HepG2 (cell line): ENCODE measurements around the gene CGB5. TPM values are rescaled to one million over a fixed set of nuclear protein-coding genes. Genes with fewer than 3 reads are reported as not detected.

Source experiments
- CBFB ChIP-seq: sonication (generic); formaldehyde crosslinking; IDR thresholded peaks from 2 replicates; pipeline ENCODE4 v1.4.0; 2020; ENCODE audit warnings: missing genetic modification reagents
- CBX5 ChIP-seq: sonication (generic); formaldehyde crosslinking; IDR thresholded peaks from 2 replicates; pipeline ENCODE4 v1.4.0; 2020; ENCODE audit warnings: missing genetic modification reagents, borderline replicate concordance
- ELF3 ChIP-seq: IDR thresholded peaks from 2 replicates; pipeline ENCODE4 v1.6.1; 2016; ENCODE audit warnings: missing genetic modification reagents, missing compliant biosample characterization
- IKZF4 ChIP-seq: sonication (generic); formaldehyde crosslinking; IDR thresholded peaks from 2 replicates; pipeline ENCODE4 v1.5.1; 2020; ENCODE audit warnings: borderline replicate concordance, mild to moderate bottlenecking, low read depth, missing genetic modification reagents; ENCODE audit errors: not compliant biosample characterization
- MTA1 ChIP-seq: sonication (generic); formaldehyde crosslinking; IDR thresholded peaks from 2 replicates; pipeline ENCODE4 v1.4.0; 2020; ENCODE audit warnings: missing genetic modification reagents, mild to moderate bottlenecking, borderline replicate concordance
- POLR2A ChIP-seq, 2 experiments: IDR thresholded peaks; 2 replicates each; pipeline ENCODE4 v1.6.1; 2011; ENCODE audit warnings: low read depth in 2 of 2, low read length in 2 of 2, mild to moderate bottlenecking in 1 of 2, moderate library complexity in 1 of 2; ENCODE audit not compliant: insufficient read depth in 1 of 2
- RBM22 ChIP-seq: fragments of 200-400 bp; formaldehyde crosslinking; optimal IDR thresholded peaks from 2 replicates; pipeline ENCODE3; 2017; ENCODE audit warnings: mild to moderate bottlenecking, low read length, moderate library complexity
- SAFB2 ChIP-seq: sonication (generic); formaldehyde crosslinking; IDR thresholded peaks from 2 replicates; pipeline ENCODE4 v1.5.1; 2020; ENCODE audit warnings: missing genetic modification reagents, low read depth, mild to moderate bottlenecking, borderline replicate concordance
- STAG1 ChIP-seq: sonication (generic); formaldehyde crosslinking; IDR thresholded peaks from 2 replicates; pipeline ENCODE4 v1.4.0; 2020; ENCODE audit warnings: missing genetic modification reagents
- TGIF2 ChIP-seq: IDR thresholded peaks from 2 replicates; pipeline ENCODE4 v1.6.1; 2016; ENCODE audit warnings: control low read depth, missing compliant biosample characterization
- XRCC5 ChIP-seq: fragments of 200-400 bp; formaldehyde crosslinking; optimal IDR thresholded peaks from 2 replicates; pipeline ENCODE3; 2017; ENCODE audit warnings: mild to moderate bottlenecking, low read length
- ZFP36L1 ChIP-seq: sonication (generic); formaldehyde crosslinking; IDR thresholded peaks from 2 replicates; pipeline ENCODE4 v1.8.0; 2022; ENCODE audit warnings: mild to moderate bottlenecking, missing genetic modification reagents, moderate library complexity
- ZNF143 ChIP-seq: sonication (generic); formaldehyde crosslinking; IDR thresholded peaks from 2 replicates; pipeline ENCODE4 v1.4.0; 2020; ENCODE audit warnings: missing genetic modification reagents
- ZNF414 ChIP-seq: sonication (generic); formaldehyde crosslinking; IDR thresholded peaks from 2 replicates; pipeline ENCODE4 v1.5.0; 2020; ENCODE audit warnings: missing genetic modification reagents
- ZNF574 ChIP-seq: sonication (generic); formaldehyde crosslinking; IDR thresholded peaks from 2 replicates; pipeline ENCODE4 v1.4.0; 2020; ENCODE audit warnings: missing genetic modification reagents
- ZNF580 ChIP-seq: IDR thresholded peaks from 2 replicates; pipeline ENCODE4 v1.6.1; 2016; ENCODE audit warnings: low read depth, borderline replicate concordance
- ZNF704 ChIP-seq: sonication (generic); formaldehyde crosslinking; IDR thresholded peaks from 2 replicates; pipeline ENCODE4 v1.8.1; 2023; ENCODE audit warnings: mild to moderate bottlenecking, inconsistent platforms, moderate library complexity, missing genetic modification reagents, borderline replicate concordance
- polyA plus RNA-seq, 8 experiments: library from polyadenylated mRNA; depleted of rRNA in 3 of 8; stranded (reverse) in 7 of 8; unstranded in 1 of 8; fragments of >200 nt; fragmentation: Illumina TruSeq in 4 of 8; extraction: Trizol in 4 of 8; gene quantifications; 2 replicates each; pipeline versions ENCODE4 v1.2.1 to v1.2.3, GENCODE V29; 2011 to 2016; ENCODE audit warnings: low read depth in 4 of 8, missing spikeins in 1 of 8, mixed read lengths in 1 of 8; ENCODE audit not compliant: insufficient read depth in 1 of 8
- total RNA-seq, 5 experiments: library from RNA; depleted of rRNA; stranded (reverse); fragments of >200 nt; fragmentation: Illumina TruSeq; extraction: Trizol; gene quantifications; 2 replicates each; pipeline ENCODE4 v1.2.3, GENCODE V29; 2016; ENCODE audit warnings: low read depth in 1 of 5
- TF ChIP-seq, protein P1 (sequence below): sonication (generic); formaldehyde crosslinking; IDR thresholded peaks from 2 replicates; pipeline ENCODE4 v1.5.1; 2020; ENCODE audit warnings: mild to moderate bottlenecking, missing genetic modification reagents, moderate library complexity
- TF ChIP-seq, protein P2 (sequence below): sonication (generic); formaldehyde crosslinking; IDR thresholded peaks from 2 replicates; pipeline ENCODE4 v1.4.0; 2020; ENCODE audit warnings: mild to moderate bottlenecking, missing genetic modification reagents

The CGB5 gene
- total and polyA plus RNA-seq, 2 of the 13 experiments (the other 11 are each of a cell fraction or from before 2014, with no cell fraction given): not detected

DNA sequence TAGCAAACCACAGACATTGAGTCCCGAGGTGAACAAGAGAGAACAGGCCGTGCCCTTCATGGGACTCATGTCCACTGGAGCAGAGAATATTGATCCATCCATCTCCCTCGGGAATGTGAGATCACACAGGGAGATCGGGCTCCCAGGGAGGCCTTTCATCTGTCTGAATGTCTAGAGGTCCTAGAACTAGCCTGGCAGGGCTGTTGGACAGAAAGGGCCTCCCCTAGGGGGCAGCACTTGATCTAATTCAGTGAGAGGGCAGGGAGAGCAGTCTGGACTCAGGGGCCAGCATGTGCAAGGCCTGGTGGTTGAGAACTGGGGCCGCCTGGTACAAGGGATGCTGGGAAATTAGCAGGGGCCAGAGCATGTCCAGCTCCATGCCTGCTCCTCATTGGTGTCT is 45.7 kb upstream of the CGB5 start (continued):
- TF ChIP-seq MTA1 (CRISPR knock-in tag) (no peak), ZNF574 (CRISPR knock-in tag) (peak; percentile 38; the same call in 1 of the 2 replicates), RBM22 (no peak), ZFP36L1 (CRISPR knock-in tag) (no peak), CBFB (CRISPR knock-in tag) (no peak), TGIF2 (CRISPR knock-in tag) (no peak), POLR2A (IDR thresholded peaks at IDR 0.05; ENCODE audit: insufficient read depth in 1 of 2, low read depth in 2 of 2, low read length in 2 of 2) (no peak), SAFB2 (CRISPR knock-in tag) (no peak), STAG1 (CRISPR knock-in tag) (peak; percentile 39), ZNF704 (CRISPR knock-in tag) (no peak), CBX5 (0 out of 2 replicates have a peak, but pooled peaks have one; percentile 30), XRCC5 (peak; percentile 59), IKZF4 (no peak), ZNF414 (CRISPR knock-in tag) (no peak), ELF3 (CRISPR knock-in tag) (no peak), ZNF143 (peak; percentile 52; the same call in 1 of the 2 replicates), ZNF580 (no peak)
- TF ChIP-seq, protein P1, sequence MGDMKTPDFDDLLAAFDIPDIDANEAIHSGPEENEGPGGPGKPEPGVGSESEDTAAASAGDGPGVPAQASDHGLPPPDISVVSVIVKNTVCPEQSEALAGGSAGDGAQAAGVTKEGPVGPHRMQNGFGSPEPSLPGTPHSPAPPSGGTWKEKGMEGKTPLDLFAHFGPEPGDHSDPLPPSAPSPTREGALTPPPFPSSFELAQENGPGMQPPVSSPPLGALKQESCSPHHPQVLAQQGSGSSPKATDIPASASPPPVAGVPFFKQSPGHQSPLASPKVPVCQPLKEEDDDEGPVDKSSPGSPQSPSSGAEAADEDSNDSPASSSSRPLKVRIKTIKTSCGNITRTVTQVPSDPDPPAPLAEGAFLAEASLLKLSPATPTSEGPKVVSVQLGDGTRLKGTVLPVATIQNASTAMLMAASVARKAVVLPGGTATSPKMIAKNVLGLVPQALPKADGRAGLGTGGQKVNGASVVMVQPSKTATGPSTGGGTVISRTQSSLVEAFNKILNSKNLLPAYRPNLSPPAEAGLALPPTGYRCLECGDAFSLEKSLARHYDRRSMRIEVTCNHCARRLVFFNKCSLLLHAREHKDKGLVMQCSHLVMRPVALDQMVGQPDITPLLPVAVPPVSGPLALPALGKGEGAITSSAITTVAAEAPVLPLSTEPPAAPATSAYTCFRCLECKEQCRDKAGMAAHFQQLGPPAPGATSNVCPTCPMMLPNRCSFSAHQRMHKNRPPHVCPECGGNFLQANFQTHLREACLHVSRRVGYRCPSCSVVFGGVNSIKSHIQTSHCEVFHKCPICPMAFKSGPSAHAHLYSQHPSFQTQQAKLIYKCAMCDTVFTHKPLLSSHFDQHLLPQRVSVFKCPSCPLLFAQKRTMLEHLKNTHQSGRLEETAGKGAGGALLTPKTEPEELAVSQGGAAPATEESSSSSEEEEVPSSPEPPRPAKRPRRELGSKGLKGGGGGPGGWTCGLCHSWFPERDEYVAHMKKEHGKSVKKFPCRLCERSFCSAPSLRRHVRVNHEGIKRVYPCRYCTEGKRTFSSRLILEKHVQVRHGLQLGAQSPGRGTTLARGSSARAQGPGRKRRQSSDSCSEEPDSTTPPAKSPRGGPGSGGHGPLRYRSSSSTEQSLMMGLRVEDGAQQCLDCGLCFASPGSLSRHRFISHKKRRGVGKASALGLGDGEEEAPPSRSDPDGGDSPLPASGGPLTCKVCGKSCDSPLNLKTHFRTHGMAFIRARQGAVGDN (CRISPR knock-in tag): peak; percentile 59
- TF ChIP-seq, protein P2, sequence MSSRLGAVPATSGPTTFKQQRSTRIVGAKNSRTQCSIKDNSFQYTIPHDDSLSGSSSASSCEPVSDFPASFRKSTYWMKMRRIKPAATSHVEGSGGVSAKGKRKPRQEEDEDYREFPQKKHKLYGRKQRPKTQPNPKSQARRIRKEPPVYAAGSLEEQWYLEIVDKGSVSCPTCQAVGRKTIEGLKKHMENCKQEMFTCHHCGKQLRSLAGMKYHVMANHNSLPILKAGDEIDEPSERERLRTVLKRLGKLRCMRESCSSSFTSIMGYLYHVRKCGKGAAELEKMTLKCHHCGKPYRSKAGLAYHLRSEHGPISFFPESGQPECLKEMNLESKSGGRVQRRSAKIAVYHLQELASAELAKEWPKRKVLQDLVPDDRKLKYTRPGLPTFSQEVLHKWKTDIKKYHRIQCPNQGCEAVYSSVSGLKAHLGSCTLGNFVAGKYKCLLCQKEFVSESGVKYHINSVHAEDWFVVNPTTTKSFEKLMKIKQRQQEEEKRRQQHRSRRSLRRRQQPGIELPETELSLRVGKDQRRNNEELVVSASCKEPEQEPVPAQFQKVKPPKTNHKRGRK: no peak
